Osteoblast (primary cell): ENCODE results near the gene PPP1R3D. TPM values are rescaled to one million over a fixed set of nuclear protein-coding genes. Genes with fewer than 3 reads are reported as not detected.
"Not testable (repeated sequence)": the region's sequence is repeated elsewhere in the genome, so short reads cannot be mapped to it uniquely, and the experiment has no call there.

ENCODE experiments used
- DNase-seq: peaks from one replicate; pipeline ENCODE4 v3.0.0; 2011; ENCODE audit warnings: low spot score, mixed read lengths; ENCODE audit not compliant: insufficient read length; ENCODE audit errors: missing footprints
- H2AFZ ChIP-seq: 2 replicates; pipeline ENCODE4 v1.6.0; 2011; ENCODE audit warnings: mild to moderate bottlenecking, low read length
- H3K27ac ChIP-seq: 2 replicates; pipeline ENCODE4 v1.5.1; 2011; ENCODE audit warnings: mild to moderate bottlenecking, low read depth, low read length, moderate library complexity
- H3K27me3 ChIP-seq: 2 replicates; pipeline ENCODE4 v1.6.0; 2012; ENCODE audit warnings: mild to moderate bottlenecking, control low read depth, inconsistent platforms, low read length, moderate library complexity; ENCODE audit not compliant: insufficient read depth
- H3K36me3 ChIP-seq: 2 replicates; pipeline ENCODE4 v1.5.1; 2011; ENCODE audit warnings: mild to moderate bottlenecking, low read length, control low read depth, moderate library complexity; ENCODE audit not compliant: insufficient read depth
- H3K4me1 ChIP-seq: 2 replicates; pipeline ENCODE4 v1.5.1; 2011; ENCODE audit warnings: mild to moderate bottlenecking, low read length, control low read depth, moderate library complexity; ENCODE audit not compliant: insufficient read depth
- H3K4me2 ChIP-seq: 2 replicates; pipeline ENCODE4 v1.6.0; 2011; ENCODE audit warnings: mild to moderate bottlenecking, low read length; ENCODE audit not compliant: insufficient read depth
- H3K4me3 ChIP-seq: fragments of 200-600 bp; sonication (generic); 3 replicates; pipeline ENCODE4 v1.5.1; 2012; ENCODE audit warnings: mild to moderate bottlenecking, low read length, inconsistent platforms; ENCODE audit not compliant: insufficient read depth
- H3K79me2 ChIP-seq: 2 replicates; pipeline ENCODE4 v1.6.0; 2012; ENCODE audit warnings: mild to moderate bottlenecking, low read length, control low read depth, inconsistent platforms; ENCODE audit not compliant: insufficient read depth
- H3K9me3 ChIP-seq: 2 replicates; pipeline ENCODE4 v1.5.1; 2011; ENCODE audit warnings: low read depth, low read length, control low read depth
- H4K20me1 ChIP-seq: 2 replicates; pipeline ENCODE4 v1.6.0; 2012; ENCODE audit warnings: mild to moderate bottlenecking, low read length, control low read depth; ENCODE audit not compliant: insufficient read depth
- CTCF ChIP-seq: IDR thresholded peaks from 2 replicates; pipeline ENCODE4 v1.5.1; 2011; ENCODE audit warnings: mild to moderate bottlenecking, low read depth, low read length, moderate library complexity; ENCODE audit errors: extremely low read depth
- total RNA-seq: library from RNA; depleted of rRNA; stranded (reverse); fragments of >200 nt; gene quantifications from 2 replicates; pipeline ENCODE4 v1.2.3, GENCODE V29; 2012

PPP1R3D gene
- total RNA-seq, 1 donor: 8.0 TPM

GRCh38 chr20:59962155-59962554 is 22.1 kb upstream of the PPP1R3D start:
- TF ChIP-seq CTCF: no peak
- Histone ChIP-seq H4K20me1 (no peaks in the 10 kb centered on the region), H3K79me2 (no peaks in the 10 kb centered on the region), H3K9me3 (no peaks in the 10 kb centered on the region), H3K27me3 (no peaks in the 10 kb centered on the region), H2AFZ (no peak overlapping the region), H3K4me1 (no peaks in the 10 kb centered on the region), H3K36me3 (no peaks in the 10 kb centered on the region), H3K27ac (no peak overlapping the region), H3K4me3 (no peak overlapping the region), H3K4me2 (no peak overlapping the region)
- DNase-seq: no peak

GRCh38 chr20:59961423-59961822 is 21.3 kb upstream of the PPP1R3D start:
- no peak for TF ChIP-seq CTCF
- no peaks in the 10 kb centered on the region for H3K9me3 ChIP-seq
- no peaks in the 10 kb centered on the region for H3K4me1 ChIP-seq
- no peaks in the 10 kb centered on the region for H3K36me3 ChIP-seq
- H2AFZ ChIP-seq: no peak overlapping the region
- H3K79me2 ChIP-seq: no peaks in the 10 kb centered on the region
- no peak overlapping the region for H3K4me2 ChIP-seq
- H3K27me3 ChIP-seq: no peaks in the 10 kb centered on the region
- H4K20me1 ChIP-seq: no peaks in the 10 kb centered on the region
- H3K4me3 ChIP-seq: no peak overlapping the region
- no peak for DNase-seq
- H3K27ac ChIP-seq: no peak overlapping the region

GRCh38 chr20:59958626-59959025 is 18.5 kb upstream of the PPP1R3D start:
- no peaks in the 10 kb centered on the region for H4K20me1 ChIP-seq
- no peak overlapping the region for H3K4me2 ChIP-seq
- no peak overlapping the region for H2AFZ ChIP-seq
- H3K27me3 ChIP-seq: no peaks in the 10 kb centered on the region
- no peaks in the 10 kb centered on the region for H3K36me3 ChIP-seq
- H3K79me2 ChIP-seq: no peaks in the 10 kb centered on the region
- H3K9me3 ChIP-seq: no peaks in the 10 kb centered on the region
- no peak for TF ChIP-seq CTCF
- no peak overlapping the region for H3K27ac ChIP-seq
- H3K4me1 ChIP-seq: no peaks in the 10 kb centered on the region
- DNase-seq: no peak
- no peak overlapping the region for H3K4me3 ChIP-seq

GRCh38 chr20:59958123-59958522 is 18.0 kb upstream of the PPP1R3D start, which contains the start of gene CDH26:
Gene CDH26, plus strand, starts transcription at chr20:59958423. Its CDS starts 304 bp downstream, at chr20:59958727.
- no peak within 1 kb of the TSS for H3K4me2 ChIP-seq
- no peak for DNase-seq
- no peaks in the 10 kb centered on the region for H3K27me3 ChIP-seq
- no peaks in the 10 kb centered on the region for H3K79me2 ChIP-seq
- TF ChIP-seq CTCF: no peak
- no peaks in the 10 kb centered on the region for H3K9me3 ChIP-seq
- no peak within 1 kb of the TSS for H2AFZ ChIP-seq
- H3K4me1 ChIP-seq: no peaks in the 10 kb centered on the region
- H3K36me3 ChIP-seq: no peaks in the 10 kb centered on the region
- no peak within 1 kb of the TSS for H3K4me3 ChIP-seq
- no peak within 1 kb of the TSS for H3K27ac ChIP-seq
- H4K20me1 ChIP-seq: no peaks in the 10 kb centered on the region

GRCh38 chr20:59957568-59957967 is 17.5 kb upstream of the PPP1R3D start:
- H3K4me1 ChIP-seq, H3K27ac ChIP-seq, DNase-seq: not testable (repeated sequence)

More at GRCh38 chr20:59957568-59957967, 17.5 kb upstream of the PPP1R3D start:
- not testable (repeated sequence) for H3K4me2 ChIP-seq, H4K20me1 ChIP-seq, H3K9me3 ChIP-seq, H3K79me2 ChIP-seq, H3K4me3 ChIP-seq, H2AFZ ChIP-seq, H3K27me3 ChIP-seq, H3K36me3 ChIP-seq
